Measurements from ENCODE around the gene SYNE1. TPM values are rescaled to one million over a fixed set of nuclear protein-coding genes. Genes with fewer than 3 reads are reported as not detected.

SYNE1 gene
- total and polyA plus RNA-seq, 4 donors: 10.2 to 105 (median 24.5) TPM

DNA sequence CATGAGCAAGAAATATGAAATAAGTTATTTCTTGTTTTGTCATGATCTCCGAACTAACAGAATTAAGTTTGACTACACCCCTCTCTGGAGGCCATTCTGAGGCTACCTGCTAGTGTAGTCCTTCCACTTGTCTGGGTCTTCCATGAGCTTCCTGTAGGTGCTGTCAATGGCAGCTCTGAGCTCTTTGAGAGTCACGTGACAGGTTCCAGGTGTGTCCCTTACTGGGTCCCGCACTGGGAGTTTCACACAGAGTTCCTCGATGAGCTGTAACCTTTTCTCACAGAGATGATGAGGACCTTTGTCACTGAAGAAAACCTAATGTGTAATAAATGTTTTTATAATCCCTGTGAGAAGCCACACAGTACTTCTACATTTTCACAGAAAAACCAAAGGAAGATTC, 186.6 kb downstream of the SYNE1 start:
- Histone ChIP-seq H3K27ac (ENCODE audit: low read depth in 1 of 2, low read length in 2 of 2) (no peak overlapping the region), H3K27me3 (ENCODE audit: control insufficient read depth in 4 of 4, insufficient read depth in 4 of 4, low read length in 3 of 4) (no peaks in the 10 kb centered on the region)

DNA sequence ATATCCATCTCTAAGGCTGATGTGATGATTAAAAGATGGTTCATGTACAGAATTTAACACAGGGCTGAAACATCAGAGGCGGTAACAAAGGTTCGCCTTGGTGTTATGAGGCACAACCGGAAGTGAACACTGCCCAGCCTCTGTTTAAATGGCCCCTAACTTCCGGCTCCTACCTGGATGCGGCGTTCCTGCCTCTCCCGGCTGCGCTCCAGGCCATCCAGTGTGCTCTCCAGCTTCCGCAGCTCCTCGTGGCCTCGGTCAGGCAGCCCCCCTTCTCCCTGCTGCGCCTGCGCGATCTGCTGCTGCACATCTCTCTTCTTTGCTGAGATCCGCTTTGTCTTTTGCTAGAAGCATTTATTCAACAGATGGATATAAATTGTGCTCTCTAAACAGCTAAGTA, 195.3 kb downstream of the SYNE1 start:
- H3K4me3 ChIP-seq (ENCODE audit: low read depth in 1 of 3, low read length in 3 of 3): no peak overlapping the region
- H3K9ac ChIP-seq (ENCODE audit: low read depth in 1 of 2, low read length in 2 of 2): no peak overlapping the region
- H3K27me3 ChIP-seq (ENCODE audit: control insufficient read depth in 4 of 4, insufficient read depth in 4 of 4, low read length in 3 of 4): no peaks in the 10 kb centered on the region
- DNase-seq (ENCODE audit: low spot score): no peak
- no peaks in the 10 kb centered on the region for H3K36me3 ChIP-seq (ENCODE audit: control insufficient read depth in 4 of 4, insufficient read depth in 3 of 4, low read depth in 1 of 4, low read length in 3 of 4)
- H3K4me1 ChIP-seq (ENCODE audit: control insufficient read depth in 4 of 4, insufficient read depth in 4 of 4, low read length in 3 of 4): no peaks in the 10 kb centered on the region
- WGBS: 91% methylated on average over 15 of the region's 15 CpGs
- H3K9me3 ChIP-seq (ENCODE audit: control insufficient read depth in 4 of 4, low read length in 3 of 4): no peaks in the 10 kb centered on the region
- H3K27ac ChIP-seq (ENCODE audit: low read depth in 1 of 2, low read length in 2 of 2): no peak overlapping the region
- TF ChIP-seq SP1 (IDR thresholded peaks at IDR 0.05): no peak
- no peak for TF ChIP-seq HNF4G (IDR thresholded peaks at IDR 0.05)
- TF ChIP-seq, protein P1, sequence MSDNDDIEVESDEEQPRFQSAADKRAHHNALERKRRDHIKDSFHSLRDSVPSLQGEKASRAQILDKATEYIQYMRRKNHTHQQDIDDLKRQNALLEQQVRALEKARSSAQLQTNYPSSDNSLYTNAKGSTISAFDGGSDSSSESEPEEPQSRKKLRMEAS (IDR thresholded peaks at IDR 0.05): no peak
- TF ChIP-seq TAF1 (conservative IDR thresholded peaks at IDR 0.05): no peak
- TF ChIP-seq HNF4A (conservative IDR thresholded peaks at IDR 0.05): no peak
- TF ChIP-seq RAD21 (IDR thresholded peaks at IDR 0.05): no peak
- TF ChIP-seq GABPA (IDR thresholded peaks at IDR 0.05 in 1 of 2, conservative IDR thresholded peaks at IDR 0.05 in 1 of 2): no peak
- TF ChIP-seq, protein P2, sequence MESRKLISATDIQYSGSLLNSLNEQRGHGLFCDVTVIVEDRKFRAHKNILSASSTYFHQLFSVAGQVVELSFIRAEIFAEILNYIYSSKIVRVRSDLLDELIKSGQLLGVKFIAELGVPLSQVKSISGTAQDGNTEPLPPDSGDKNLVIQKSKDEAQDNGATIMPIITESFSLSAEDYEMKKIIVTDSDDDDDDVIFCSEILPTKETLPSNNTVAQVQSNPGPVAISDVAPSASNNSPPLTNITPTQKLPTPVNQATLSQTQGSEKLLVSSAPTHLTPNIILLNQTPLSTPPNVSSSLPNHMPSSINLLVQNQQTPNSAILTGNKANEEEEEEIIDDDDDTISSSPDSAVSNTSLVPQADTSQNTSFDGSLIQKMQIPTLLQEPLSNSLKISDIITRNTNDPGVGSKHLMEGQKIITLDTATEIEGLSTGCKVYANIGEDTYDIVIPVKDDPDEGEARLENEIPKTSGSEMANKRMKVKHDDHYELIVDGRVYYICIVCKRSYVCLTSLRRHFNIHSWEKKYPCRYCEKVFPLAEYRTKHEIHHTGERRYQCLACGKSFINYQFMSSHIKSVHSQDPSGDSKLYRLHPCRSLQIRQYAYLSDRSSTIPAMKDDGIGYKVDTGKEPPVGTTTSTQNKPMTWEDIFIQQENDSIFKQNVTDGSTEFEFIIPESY (IDR thresholded peaks at IDR 0.05): no peak
- TF ChIP-seq, protein P3, sequence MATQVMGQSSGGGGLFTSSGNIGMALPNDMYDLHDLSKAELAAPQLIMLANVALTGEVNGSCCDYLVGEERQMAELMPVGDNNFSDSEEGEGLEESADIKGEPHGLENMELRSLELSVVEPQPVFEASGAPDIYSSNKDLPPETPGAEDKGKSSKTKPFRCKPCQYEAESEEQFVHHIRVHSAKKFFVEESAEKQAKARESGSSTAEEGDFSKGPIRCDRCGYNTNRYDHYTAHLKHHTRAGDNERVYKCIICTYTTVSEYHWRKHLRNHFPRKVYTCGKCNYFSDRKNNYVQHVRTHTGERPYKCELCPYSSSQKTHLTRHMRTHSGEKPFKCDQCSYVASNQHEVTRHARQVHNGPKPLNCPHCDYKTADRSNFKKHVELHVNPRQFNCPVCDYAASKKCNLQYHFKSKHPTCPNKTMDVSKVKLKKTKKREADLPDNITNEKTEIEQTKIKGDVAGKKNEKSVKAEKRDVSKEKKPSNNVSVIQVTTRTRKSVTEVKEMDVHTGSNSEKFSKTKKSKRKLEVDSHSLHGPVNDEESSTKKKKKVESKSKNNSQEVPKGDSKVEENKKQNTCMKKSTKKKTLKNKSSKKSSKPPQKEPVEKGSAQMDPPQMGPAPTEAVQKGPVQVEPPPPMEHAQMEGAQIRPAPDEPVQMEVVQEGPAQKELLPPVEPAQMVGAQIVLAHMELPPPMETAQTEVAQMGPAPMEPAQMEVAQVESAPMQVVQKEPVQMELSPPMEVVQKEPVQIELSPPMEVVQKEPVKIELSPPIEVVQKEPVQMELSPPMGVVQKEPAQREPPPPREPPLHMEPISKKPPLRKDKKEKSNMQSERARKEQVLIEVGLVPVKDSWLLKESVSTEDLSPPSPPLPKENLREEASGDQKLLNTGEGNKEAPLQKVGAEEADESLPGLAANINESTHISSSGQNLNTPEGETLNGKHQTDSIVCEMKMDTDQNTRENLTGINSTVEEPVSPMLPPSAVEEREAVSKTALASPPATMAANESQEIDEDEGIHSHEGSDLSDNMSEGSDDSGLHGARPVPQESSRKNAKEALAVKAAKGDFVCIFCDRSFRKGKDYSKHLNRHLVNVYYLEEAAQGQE (IDR thresholded peaks at IDR 0.05): no peak
- TF ChIP-seq, protein P4, sequence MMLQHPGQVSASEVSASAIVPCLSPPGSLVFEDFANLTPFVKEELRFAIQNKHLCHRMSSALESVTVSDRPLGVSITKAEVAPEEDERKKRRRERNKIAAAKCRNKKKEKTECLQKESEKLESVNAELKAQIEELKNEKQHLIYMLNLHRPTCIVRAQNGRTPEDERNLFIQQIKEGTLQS (IDR thresholded peaks at IDR 0.05): no peak
- TF ChIP-seq, protein P5, sequence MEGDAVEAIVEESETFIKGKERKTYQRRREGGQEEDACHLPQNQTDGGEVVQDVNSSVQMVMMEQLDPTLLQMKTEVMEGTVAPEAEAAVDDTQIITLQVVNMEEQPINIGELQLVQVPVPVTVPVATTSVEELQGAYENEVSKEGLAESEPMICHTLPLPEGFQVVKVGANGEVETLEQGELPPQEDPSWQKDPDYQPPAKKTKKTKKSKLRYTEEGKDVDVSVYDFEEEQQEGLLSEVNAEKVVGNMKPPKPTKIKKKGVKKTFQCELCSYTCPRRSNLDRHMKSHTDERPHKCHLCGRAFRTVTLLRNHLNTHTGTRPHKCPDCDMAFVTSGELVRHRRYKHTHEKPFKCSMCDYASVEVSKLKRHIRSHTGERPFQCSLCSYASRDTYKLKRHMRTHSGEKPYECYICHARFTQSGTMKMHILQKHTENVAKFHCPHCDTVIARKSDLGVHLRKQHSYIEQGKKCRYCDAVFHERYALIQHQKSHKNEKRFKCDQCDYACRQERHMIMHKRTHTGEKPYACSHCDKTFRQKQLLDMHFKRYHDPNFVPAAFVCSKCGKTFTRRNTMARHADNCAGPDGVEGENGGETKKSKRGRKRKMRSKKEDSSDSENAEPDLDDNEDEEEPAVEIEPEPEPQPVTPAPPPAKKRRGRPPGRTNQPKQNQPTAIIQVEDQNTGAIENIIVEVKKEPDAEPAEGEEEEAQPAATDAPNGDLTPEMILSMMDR (IDR thresholded peaks at IDR 0.05; ENCODE audit: low read depth, low read length, missing input control): no peak
- no peak for TF ChIP-seq YY1 (IDR thresholded peaks at IDR 0.05)
- TF ChIP-seq FOXA1 (IDR thresholded peaks at IDR 0.05): no peak
- TF ChIP-seq FOXA2 (IDR thresholded peaks at IDR 0.05): no peak

More for the DNA sequence above, 186.6 kb downstream of the SYNE1 start:
- DNase-seq (ENCODE audit: low spot score): no peak
- WGBS: 89% methylated on average over 4 of the region's 4 CpGs
- Histone ChIP-seq H3K9me3 (ENCODE audit: control insufficient read depth in 4 of 4, low read length in 3 of 4) (no peaks in the 10 kb centered on the region), H3K9ac (ENCODE audit: low read depth in 1 of 2, low read length in 2 of 2) (no peak overlapping the region), H3K36me3 (ENCODE audit: control insufficient read depth in 4 of 4, insufficient read depth in 3 of 4, low read depth in 1 of 4, low read length in 3 of 4) (no peaks in the 10 kb centered on the region), H3K4me1 (ENCODE audit: control insufficient read depth in 4 of 4, insufficient read depth in 4 of 4, low read length in 3 of 4) (no peaks in the 10 kb centered on the region), H3K4me3 (ENCODE audit: low read depth in 1 of 3, low read length in 3 of 3) (no peak overlapping the region)
- TF ChIP-seq RAD21 (IDR thresholded peaks at IDR 0.05): no peak
- no peak for TF ChIP-seq HNF4G (IDR thresholded peaks at IDR 0.05)
- TF ChIP-seq, protein P1 (IDR thresholded peaks at IDR 0.05): no peak
- TF ChIP-seq NR2F2 (IDR thresholded peaks at IDR 0.05): no peak
- no peak for TF ChIP-seq SP1 (IDR thresholded peaks at IDR 0.05)
- TF ChIP-seq FOXA1 (IDR thresholded peaks at IDR 0.05): no peak
- TF ChIP-seq, protein P3 (IDR thresholded peaks at IDR 0.05): no peak
- TF ChIP-seq, protein P4 (IDR thresholded peaks at IDR 0.05): no peak
- TF ChIP-seq GABPA (IDR thresholded peaks at IDR 0.05 in 1 of 2, conservative IDR thresholded peaks at IDR 0.05 in 1 of 2): no peak
- no peak for TF ChIP-seq TAF1 (conservative IDR thresholded peaks at IDR 0.05)
- TF ChIP-seq RXRA (IDR thresholded peaks at IDR 0.05): no peak
- TF ChIP-seq FOXA2 (IDR thresholded peaks at IDR 0.05): no peak
- TF ChIP-seq EGR1 (IDR thresholded peaks at IDR 0.05; ENCODE audit: low read depth in 2 of 2): no peak
- TF ChIP-seq YY1 (IDR thresholded peaks at IDR 0.05): no peak
